ENCODE results near the gene ZNF500.
A peak's percentile ranks its signal among the peaks of the same experiment; 100 is the strongest.

Gene ZNF500

DNA sequence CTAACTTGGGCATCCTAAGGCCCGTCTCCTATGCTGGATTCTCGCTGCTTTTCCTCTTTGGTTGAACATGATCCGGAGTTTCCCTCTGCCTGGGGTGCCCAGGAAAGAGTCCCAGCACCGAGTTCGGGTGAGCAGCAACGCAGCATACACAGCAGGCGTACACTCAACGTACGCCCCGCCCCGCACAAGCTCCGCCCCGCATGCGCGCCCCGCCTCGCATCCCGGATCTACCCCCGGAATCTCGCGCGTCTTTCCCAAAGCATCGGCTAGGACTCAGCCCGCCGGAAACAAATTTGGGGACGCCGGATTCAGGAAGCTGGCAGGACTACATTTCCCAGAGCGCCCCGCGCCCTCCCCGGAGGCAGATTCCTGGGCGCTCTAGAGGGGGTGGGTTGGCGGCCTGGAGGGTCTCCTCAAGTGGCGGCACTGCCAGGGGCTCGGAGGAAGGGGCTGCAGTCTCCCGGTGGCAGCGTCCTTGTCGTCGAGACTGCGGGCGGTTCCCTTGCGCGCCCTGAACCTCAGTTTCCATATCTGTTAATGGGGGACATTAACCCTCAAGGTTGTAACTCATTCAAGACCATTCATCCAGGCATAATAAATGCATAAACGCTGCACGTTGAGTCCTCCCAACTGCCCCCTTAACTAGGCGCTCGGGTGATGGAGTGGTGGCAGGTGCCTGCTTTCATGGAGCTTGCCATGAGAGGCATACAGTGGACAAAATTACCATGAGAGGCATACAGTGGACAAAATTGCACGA lies 1.8 kb upstream of the ZNF500 start:
- peak; percentile 96 for DNase-seq

DNA sequence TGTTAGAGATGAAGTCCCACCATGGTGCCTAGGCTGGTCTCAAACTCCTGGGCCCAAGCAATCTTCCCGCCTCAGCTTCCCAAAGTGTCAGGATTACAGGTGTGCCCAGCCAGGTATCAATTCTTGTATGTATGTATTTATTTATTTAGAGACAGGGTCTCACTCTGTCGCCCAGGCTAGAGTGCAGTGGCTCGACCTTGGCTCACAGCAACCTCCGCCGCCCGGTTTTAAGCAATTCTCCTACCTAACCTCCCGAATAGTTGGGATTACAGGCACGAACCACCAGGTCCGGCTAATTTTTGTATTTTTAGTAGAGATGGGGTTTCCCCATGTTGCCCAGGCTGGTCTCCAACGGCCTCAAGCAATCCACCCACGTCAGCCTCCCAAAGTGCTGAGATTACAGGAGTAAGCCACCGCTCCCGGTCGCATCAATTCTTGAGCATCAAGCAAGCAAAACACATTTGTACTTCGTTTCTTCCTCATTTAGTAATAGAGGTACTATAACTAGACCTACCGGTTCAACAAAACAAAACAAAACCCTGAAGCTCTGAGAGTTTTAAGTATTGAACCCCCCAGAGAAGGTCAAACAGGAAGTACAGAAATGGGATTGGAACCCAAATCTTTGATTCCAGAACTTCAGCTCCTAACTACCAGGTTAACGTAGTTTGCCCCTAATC lies 1.0 kb upstream of the ZNF500 start:
- DNase-seq = no peak

DNA sequence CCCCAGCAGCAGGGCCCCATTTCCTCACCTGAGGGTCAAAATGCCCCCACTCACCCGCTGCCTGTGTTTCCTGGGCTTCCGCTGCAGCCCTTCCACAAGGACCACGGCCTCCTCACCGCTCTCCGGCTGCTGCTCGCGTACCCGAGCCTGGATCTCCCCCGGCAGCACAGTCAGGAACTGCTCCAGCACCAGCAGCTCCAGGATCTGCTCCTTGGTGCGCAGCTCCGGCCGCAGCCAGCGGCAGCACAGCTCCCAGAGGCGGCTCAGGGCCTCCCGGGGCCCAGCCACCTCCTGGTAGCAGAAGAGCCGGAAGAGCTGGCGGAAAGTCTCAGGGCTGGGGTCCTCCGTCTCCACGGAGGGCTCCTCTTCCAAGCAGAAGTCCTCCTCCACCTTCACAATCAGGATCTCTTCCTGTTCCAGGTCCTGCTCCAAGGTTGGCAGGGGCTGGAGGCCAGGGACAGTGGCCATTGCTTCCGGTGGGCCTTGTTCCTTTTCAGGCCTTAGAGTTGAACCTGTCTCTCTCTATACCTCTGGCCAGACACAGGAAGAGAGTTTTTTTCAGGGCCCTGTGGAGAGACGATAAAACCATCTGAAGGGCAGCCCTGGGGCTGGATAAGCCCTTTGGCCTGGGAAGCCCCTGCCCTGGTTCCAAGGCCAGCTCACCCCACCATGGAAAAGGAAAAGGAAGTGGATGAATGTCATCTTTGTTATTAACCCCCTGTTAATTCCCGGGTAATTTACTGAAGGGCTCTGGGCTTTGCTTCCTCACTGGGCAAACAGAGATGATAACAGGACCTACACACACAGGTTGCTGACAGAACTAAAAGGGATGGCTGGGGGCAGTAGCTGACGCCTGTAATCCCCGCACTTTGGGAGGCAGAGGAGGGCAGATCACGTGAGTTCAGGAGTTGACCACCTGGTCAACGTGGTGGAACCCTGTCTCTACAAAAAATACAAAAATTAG lies 1.2 kb downstream of the ZNF500 start:
- no peak for DNase-seq

DNA sequence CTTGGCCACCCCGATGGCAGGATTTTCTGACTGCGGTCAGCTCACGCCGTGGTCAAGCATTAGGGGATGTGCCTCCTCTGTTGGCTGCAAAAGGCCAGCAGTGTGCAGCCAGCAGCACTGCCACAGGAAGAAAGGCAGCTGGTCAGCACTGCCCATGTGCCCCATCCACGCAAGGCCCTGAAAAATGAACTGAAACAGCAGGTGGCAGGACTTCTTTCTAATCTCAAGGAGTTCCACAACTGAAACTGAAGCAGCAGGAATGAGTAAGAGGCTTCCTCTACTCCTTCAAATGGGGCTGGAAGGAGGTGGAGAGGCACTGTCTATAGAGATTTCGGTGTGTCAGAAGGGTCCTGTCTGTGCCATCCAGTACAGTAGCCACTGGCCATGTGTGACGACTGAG lies 3.2 kb downstream of the ZNF500 start:
- DNase-seq = no peak

DNA sequence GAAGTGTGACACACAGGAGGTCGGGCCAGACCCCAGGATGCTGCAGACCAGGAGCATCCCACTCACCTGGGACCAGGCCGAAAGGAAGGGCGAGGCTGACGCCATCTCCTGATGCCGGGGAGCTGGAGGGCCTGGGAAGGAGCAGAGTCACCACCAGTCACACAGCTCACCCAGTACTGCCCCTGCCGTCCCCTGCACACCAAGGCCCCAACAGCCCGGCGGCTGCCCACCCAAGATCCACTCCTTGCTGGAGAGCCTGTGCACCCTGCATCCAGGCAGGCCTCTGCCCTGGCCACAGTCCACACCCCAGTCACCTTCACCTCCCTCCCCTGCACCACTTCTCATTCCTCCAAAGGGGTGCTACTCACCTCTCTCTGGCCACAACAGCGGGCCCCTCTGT lies 4.8 kb downstream of the ZNF500 start:
- no peak for DNase-seq

DNA sequence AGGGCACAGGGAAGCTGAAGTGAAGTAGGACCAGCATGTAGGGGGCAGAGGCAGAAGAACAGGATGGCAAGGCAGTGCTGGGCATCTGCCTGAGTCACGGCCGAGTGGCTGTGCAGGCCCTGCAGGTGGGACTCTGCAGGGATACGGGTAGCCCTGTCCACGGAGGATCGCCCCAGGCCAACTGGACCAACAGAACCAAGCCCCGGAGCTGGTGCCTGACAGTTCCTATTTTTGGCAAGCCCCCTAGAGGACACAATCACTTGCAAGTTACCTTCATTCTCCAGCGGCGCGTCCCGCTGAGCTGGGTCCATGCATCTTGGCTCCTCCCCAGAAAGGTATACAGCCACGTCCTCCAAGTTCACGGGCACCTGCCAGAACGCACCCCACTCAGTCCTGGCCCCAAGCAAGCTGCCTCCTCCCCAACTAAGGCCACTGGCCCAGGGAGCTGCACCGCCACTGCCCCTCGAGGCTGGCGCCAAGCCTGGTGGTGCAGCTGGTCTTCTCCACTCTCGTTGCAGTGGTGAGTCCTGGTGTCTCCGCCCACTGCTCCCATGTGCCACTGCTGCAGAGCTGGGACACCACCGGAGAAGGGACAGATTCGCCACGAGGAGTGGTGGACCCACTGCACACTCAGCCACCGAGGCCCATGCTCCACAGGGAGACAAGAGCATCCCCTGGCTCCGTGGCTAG lies 6.6 kb downstream of the ZNF500 start:
- DNase-seq = no peak

DNA sequence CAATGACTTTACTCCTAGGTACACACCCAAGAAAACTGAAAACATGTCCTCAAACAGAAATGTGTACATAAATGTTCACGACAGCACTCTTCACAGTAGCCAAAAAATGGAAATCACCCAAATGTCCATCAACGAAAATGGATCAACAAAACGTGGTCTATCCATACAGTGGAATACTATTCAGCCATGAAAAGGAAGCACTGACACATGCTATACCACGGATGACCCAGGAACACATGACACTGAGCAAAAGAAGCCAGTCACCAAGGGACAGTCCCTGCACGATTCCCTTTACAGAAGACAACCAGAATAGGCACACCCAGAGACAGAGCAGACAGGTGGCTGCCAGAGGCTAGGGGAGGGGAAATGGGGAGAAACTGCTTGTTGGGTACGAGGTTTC lies 11.3 kb downstream of the ZNF500 start:
- DNase-seq = no peak

DNA sequence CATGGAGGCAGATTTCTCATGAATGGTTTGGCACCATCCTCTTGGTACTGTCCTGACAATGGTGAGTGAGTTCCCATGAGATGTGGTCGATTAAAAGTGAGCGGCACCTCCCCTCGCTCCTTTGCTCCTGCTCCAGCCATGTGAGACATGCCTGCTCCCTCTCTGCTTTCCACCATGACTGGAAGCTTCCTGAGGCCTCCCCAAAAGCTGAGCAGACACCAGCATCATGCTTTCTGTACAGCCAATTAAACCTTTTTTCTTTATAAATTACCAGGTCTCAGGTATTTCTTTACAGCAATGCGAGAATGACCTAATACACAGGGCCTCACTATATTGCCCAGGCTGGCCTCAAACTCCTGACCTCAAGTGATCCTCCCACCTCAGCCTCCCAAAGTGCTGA lies 12.1 kb downstream of the ZNF500 start:
- no peak for DNase-seq

DNA sequence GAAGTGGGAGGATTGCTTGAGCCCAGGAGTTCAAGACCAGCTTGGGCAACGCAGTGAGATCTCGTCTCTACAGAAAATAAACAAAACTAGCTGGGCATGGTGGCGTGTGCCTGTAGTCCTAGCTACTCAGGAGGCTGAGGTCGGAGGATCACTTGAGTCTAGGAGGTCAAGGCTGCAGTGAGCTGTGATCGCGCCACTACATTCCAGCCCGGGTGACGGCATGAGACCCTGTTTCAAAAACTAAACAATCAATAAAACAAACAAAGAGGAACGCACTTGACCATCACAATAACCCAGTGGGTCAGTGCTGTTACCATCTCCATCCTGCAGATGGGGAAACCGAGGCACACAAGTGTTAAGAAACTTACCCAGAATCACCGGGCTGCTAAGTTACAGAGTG lies 13.7 kb downstream of the ZNF500 start:
- no peak for DNase-seq

DNA sequence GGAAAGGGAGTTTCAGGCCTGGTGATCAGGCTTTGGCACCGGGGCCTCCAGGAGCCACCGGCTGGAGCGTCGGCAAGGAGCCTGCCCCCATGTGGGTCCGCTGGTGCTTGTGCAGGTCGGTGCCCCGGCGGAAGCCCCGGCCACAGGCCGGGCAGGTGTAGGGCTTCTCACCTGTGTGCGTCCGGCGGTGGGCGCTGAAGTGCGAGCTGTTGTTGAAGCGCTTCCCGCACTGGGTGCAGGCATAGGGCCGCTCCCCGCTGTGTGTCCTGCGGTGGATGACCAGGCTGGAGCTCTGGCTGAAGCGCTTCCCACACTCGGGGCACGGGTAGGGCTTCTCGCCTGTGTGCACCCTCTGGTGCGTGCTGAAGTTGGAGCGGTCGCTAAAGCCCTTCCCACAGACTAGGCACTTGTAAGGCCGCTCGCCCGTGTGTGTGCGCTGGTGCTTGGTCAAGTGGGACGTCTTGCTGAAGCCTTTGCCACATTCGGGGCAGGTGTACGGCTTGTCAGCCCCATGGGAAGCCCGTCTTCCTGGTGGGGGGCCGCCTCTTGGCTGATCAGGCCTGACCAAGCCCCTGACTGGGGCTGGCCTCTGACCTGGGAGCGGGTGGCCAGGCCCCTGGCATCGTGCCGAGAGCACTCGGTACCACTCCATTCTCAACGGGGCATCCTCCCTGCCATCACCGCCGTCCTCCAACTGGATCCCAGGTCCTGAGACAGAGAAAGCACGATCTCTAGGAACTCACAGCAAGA lies 14.4 kb downstream of the ZNF500 start:
- DNase-seq = no peak

DNA sequence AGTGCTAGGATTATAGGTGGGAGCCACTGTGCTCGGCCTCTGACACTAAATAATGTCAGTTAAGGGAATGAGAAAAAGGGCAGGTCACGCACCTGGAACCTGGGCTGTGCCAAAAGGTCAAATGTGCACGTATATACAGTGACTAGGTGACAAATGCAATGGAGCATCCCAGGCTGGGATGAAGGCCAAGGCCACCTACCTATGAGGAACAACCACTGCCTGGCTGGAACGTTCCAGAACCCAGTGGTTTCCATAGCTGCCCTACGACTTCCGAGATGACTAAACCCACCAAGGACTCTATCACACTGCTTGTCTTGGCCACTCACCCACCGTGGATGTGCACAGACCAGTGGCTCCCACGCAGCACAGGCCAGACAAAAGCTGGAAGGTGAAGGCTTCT lies 16.1 kb downstream of the ZNF500 start:
- DNase-seq = no peak

DNA sequence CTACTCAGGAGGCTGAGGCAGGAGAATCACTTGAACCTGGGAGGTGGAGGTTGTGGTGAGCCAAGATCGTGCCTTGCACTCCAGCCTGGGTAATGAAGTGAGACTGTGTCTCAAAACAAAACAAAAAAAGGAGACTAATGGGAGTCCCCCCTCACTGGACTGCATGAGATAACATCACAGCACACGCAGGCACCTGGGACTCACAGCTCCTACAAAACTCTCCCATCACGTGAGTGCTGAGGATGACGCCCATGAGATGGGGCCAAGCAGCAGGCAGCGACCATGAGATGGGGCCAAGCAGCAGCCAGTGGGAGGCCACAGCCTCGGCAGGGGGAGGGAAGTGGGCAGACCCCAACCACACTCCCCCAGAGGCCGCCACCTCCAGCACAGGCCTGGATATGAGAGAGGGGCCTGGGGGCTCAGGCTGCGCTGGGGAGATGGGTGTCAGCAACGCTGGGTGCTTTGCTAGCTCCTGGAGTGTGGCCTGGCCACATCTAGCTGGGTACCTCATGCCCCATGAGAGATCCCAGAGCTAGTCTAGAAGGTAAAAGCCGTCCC lies 17.2 kb downstream of the ZNF500 start:
- DNase-seq = no peak

DNA sequence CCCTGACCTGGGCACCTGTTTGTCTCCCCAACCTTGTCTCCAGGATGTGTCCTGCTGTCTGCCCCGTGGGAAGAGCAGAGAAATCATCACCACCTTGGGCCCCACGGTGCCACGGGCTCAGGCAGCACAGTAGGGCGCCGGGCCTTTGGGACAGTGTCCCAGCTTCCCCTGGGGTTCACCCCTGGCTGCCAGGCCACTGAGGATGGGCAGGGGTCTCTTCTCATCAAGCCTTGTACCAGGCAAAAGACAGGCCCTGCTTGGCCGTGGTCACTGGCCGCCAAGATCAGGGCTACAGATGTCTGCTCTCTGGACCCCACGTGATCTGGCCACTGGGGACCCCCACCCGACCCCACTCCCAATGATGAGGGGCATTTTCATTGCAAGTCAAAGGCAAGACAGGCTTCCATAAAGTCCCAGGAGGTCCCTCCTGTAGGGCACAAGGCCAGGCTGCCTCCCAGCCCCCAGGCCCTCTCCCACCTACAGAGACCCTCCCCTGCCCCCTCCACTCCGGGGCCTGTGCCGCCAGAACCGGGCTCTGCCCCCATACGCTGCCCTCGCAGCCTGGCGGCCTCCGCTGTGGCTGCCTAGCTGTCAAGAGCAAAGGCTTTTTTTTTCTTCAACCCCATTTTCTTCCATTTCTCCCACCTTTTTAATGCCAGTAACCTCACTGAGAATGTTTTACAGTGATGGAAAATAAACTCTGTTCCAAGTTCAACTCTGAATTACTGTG lies 18.1 kb downstream of the ZNF500 start:
- DNase-seq = no peak

DNA sequence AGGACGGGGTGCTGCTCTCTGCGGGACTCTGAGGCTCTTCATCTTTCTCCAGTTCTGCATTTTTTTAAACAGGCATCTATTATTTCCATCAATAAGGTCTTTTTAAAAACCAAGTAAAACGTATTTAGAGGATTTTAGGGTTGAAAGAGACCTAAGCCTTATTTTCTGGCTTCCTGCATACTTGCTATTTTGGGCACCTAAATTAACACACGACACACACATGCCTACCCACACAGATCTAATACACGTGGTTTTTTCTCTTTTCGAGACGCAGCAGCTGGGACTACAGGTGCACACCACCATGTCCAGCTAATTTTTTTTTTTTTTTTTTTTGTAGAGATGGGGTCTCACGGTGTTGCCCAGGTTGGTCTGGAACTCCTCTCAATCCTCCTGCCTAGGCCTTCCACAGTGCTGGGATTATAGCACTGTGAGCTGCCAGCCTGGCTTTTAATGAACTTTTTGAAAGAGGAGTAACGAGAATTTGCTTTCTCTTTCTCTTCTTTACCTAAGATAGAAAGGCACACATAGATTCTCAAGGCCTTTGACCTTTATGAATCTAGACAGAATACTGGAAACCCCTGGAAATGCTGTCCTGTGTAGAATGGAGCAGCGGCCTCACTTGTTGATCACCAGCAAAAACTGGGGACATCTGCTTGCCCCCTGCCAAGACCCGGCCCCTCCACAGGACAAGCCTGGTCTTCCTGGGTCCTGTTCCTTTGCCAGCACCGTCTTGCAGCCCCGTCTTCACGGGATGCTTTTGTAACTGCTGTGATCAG lies 18.9 kb downstream of the ZNF500 start:
- DNase-seq = no peak

DNA sequence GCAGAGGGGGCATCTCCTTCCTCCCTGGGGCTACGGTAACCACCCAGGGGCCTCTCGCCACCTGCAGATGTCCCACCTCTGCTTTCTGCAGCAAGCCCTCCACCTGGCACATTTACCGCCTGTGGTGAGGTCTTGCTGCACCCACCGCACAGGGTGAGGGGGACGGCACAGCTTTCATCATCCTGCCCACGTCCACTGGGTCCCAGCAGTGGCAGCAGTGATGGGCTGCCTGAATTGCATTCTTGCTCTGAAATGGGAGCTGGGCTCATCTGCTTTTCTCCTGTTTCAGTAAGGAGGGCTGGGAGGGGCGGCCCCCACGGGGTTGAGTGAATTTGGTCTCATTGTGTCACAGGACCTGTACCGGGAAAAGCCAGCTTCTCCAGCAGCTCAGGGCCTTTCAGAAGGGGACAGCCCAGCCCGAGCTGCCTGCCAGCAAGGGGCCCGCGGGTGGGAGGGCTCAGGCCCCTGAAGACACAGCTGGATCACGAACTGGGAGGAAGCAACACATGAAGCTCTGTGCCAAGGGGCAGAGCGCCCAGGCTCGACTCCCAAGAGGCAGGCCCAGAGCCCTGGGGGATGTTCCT lies 19.9 kb downstream of the ZNF500 start:
- DNase-seq = no peak

DNA sequence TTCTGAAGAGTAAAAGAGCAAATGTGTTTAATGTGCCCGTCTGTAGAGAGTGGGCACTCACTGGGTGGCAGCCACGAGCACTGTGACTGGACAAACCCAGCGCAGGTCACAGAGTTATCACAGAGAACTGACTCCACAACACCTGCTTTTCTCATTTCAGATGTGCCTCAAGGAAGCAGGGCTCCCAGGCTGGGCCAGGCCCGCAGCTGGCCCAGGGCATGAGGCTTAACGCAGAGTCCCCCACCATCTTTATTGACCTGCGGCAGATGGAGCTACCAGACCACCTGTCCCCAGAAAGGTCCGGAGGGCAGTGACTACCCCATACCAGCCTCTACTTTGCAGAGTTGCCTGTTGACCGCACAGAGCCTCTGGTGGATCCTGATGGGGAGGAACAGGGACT lies 20.7 kb downstream of the ZNF500 start:
- DNase-seq = no peak

DNA sequence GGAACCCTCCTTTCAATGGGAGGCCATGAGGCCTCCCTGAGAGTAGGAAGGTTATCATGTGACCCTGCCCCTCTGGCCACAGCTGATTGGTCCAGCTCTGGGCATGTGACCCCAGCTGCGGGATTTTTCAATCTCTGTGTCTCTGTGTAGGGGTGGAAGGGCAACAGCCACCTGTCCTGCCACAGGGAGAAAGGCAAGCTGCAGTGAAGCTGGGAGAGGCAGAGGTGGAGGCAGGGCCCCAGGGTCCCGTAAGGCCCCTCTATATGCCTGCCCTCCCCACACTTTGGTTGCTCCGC lies 21.7 kb downstream of the ZNF500 start:
- DNase-seq = no peak

DNA sequence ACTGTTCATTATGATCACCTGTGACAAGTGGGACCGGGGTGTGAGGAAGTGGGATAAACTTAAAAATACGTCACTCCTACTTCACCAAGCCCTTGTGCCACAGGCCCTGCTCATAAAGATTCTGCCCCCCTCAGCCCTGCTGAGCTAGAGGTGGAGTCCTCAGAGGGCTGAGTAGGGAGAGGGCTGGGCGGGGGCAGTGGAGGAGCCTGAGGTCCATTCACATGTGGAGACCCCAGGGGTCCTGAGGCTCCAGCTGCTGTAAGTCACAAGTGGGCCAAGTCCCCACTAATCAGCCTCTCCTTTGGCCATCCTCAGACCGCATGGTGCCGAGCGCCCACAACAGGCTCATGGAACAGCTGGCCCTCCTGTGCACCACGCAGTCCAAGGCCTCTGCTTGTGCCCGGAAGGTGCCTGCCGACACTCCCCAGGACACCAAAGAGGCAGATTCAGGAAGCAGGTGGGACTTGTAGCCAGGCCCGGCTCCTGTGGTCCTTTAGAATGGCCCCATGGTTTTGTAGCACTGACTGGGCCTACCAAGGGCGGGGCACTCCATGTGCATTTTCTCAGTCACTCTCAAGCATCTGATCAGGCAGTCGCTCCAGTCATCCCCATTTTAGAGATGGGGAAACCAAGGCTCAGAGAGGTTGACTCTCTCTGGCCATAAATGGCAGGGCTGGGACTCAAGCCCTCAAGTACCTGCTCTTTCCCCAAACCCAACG lies 22.2 kb downstream of the ZNF500 start:
- DNase-seq = no peak

DNA sequence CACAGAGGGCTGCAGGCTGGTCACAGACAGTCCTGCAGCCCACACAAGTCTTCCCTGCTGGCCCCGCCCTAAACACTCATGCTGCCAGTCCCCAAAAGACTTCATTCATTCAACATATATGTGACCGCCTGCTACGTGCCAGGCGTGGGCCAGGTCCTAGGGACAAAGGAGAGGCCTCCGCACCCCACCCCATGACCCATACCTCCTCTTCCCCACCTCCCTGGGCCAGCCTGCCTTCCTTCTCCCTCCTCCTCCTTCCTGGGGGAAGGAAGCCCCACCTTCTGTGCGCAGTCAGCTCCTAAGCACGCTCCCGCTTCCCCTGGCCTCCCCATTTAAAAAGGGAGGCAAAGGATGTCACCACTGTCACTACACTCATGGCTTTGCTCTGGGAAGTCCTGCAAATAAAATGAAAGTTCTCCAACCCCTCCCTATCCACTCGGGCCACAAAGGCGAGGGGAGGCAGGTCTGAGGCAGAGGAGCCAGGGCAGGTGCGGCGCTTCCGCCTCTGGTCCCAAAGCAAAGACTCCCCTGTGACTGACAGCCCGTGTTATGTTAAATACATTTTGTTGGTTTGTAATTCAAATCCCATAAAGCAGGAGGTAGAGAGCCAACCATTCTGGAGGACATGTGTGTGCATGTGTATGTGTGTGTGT lies 23.6 kb downstream of the ZNF500 start:
- DNase-seq = no peak

Measured in HCEC 1CT (cell line).